Stimulated activated naive CD8-positive, alpha-beta T cell treated with anti-CD3 and anti-CD28 coated beads, Interleukin-15, Interleukin-2, amounts not matched to agents 100 ng/mL and 50 ng/mL, for 24 hours (primary cell): ENCODE measurements around the gene RND2.
"Not testable (repeated sequence)": the region's sequence is repeated elsewhere in the genome, so short reads cannot be mapped to it uniquely, and the experiment has no call there.

ENCODE experiments used
- H3K27ac Mint-ChIP-seq: one replicate; pipeline ENCODE4 v1.8.0; 2021; ENCODE audit warnings: mild to moderate bottlenecking, mixed read lengths
- H3K27me3 Mint-ChIP-seq: one replicate; pipeline ENCODE4 v1.8.0; 2021; ENCODE audit warnings: mixed read lengths
- H3K36me3 Mint-ChIP-seq: one replicate; pipeline ENCODE4 v1.8.0; 2021; ENCODE audit warnings: low read depth, mixed read lengths
- H3K4me1 Mint-ChIP-seq: one replicate; pipeline ENCODE4 v1.8.0; 2021; ENCODE audit warnings: low read depth, mixed read lengths
- H3K4me3 Mint-ChIP-seq: one replicate; pipeline ENCODE4 v1.8.0; 2021; ENCODE audit warnings: mild to moderate bottlenecking, mixed read lengths
- H3K9me3 Mint-ChIP-seq: one replicate; pipeline ENCODE4 v1.8.0; 2021; ENCODE audit warnings: mixed read lengths

Gene RND2

DNA sequence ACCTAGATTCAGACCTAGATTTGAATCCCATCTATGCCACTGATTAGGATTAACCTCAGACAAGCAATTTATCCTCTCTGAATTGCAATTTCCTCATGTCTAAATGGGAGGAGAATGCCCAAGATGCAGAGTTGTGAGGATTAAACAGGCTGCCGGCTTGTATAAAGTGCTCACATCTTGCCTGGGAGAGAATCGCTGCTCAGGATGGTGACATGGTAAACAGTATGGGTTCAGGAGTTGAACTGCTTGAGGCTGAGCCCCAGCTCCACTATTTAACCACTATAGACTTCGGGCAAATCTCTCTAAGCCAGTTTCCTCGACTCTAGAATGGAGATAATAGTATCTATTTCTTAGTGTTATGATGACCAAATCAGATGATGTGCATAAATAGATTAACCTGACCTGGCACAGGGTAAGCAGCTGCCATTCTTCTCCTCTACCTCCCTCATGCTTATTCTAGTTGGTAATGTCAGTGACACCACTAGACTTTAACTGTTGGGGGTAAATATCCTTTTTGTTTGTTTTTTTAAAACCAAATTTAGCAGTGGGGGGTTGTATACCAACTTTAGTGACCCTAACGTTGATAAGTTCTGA is 27.5 kb upstream of the RND2 start:
- Mint-ChIP-seq H3K4me3 (peak overlapping the region; percentile 98), H3K36me3 (peaks cover 60% of the 10 kb centered on the region), H3K27me3 (no peaks in the 10 kb centered on the region), H3K4me1 (peaks cover 41% of the 10 kb centered on the region), H3K9me3 (no peaks in the 10 kb centered on the region), H3K27ac (peak overlapping the region; percentile 99)

DNA sequence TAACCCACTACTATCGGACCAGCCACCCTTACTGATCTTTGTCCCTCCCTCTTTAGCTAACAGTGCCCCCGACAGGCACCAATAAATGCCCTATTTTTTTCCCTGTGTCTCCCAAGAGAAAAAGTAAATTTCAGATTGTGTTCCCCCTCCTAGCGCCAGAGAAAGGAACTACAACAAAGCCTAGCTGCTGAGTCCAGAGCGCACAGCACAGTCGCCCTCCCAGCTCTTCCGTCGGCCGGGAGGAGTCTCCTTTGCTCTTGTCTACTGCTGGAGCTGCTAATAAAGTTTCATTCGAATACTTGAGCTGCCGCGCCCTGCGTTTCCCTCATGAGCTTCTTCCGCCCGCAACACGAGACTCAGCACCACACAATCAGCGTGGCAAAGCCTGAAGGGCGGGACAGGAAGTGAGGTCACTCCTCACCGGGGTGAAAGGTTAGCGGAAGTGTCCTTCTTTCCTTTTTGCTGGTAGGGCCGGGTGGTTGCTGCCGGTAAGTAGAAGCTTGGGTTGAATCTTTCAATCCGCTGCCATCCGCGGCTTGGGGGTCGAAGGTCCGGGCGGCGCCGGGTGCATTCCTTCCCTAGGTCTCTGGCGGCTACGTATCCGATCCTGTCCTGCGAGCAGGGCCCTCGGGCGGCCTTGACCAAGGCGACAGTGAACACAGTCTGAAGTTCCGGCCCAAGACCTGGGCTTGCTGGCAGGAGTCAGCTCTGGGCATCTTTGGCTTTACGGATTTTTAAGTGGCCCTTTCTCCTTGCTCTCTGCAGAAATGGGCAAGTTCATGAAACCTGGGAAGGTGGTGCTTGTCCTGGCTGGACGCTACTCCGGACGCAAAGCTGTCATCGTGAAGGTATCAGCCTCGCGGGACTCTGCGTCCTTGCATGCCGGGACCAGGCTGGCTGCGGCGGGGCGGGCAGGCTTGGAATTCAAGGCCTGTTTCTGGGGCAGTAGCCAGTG is 26.8 kb upstream of the RND2 start, which contains the start of gene RPL27:
RPL27 (plus strand) TSS at position 436 of the 955 bp plus-strand sequence; CDS start at position 768, 332 bp downstream.
- Mint-ChIP-seq H3K27ac (peak within 1 kb of the TSS; percentile 99), H3K27me3 (no peaks in the 10 kb centered on the region), H3K4me3 (peak within 1 kb of the TSS; percentile 98), H3K9me3 (no peaks in the 10 kb centered on the region), H3K4me1 (peaks cover 46% of the 10 kb centered on the region), H3K36me3 (peaks cover 60% of the 10 kb centered on the region)

- H3K36me3 Mint-ChIP-seq, result peaks cover 62% of the 10 kb centered on the region
- H3K27me3 Mint-ChIP-seq, result no peaks in the 10 kb centered on the region
- H3K4me3 Mint-ChIP-seq, result peak overlapping the region; percentile 98
Observed at GRCh38 chr17:42999003-42999525, 26.0 kb upstream of the RND2 start.

DNA sequence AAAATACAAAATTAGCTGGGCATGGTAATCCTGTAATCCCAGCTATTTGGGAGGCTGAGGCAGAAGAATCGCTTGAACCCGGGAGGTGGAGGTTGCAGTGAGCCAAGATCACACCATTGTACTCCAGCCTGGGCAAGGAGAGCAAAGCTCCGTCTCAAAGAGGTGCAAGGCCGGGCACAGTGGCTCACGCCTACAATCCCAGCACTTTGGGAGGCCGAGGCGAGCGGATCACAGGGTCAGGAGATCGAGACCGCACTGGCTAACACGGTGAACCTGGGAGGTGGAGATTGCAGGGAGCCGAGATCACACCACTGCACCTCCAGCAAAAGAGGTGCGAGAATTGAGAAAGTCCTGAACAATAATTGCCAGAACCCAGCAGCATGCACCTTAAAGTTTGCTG is 24.1 kb upstream of the RND2 start:
- H3K27ac Mint-ChIP-seq, result peak overlapping the region; percentile 83
- not testable (repeated sequence) for H3K9me3 Mint-ChIP-seq, H3K27me3 Mint-ChIP-seq
- H3K4me1 Mint-ChIP-seq, result peaks cover 64% of the 10 kb centered on the region
- peaks cover 55% of the 10 kb centered on the region for H3K36me3 Mint-ChIP-seq
- peak overlapping the region; percentile 67 for H3K4me3 Mint-ChIP-seq

More at GRCh38 chr17:42999003-42999525, 26.0 kb upstream of the RND2 start:
- peak overlapping the region; percentile 99 for H3K27ac Mint-ChIP-seq
- H3K4me1 Mint-ChIP-seq, result peaks cover 53% of the 10 kb centered on the region
- H3K9me3 Mint-ChIP-seq, result no peaks in the 10 kb centered on the region

GRCh38 chr17:43003542-43004172 is 21.4 kb upstream of the RND2 start:
- Mint-ChIP-seq H3K9me3 (no peaks in the 10 kb centered on the region), H3K27me3 (no peaks in the 10 kb centered on the region), H3K4me1 (peaks cover 58% of the 10 kb centered on the region), H3K36me3 (peaks cover 51% of the 10 kb centered on the region), H3K4me3 (no peak overlapping the region), H3K27ac (peak overlapping the region; percentile 14)

DNA sequence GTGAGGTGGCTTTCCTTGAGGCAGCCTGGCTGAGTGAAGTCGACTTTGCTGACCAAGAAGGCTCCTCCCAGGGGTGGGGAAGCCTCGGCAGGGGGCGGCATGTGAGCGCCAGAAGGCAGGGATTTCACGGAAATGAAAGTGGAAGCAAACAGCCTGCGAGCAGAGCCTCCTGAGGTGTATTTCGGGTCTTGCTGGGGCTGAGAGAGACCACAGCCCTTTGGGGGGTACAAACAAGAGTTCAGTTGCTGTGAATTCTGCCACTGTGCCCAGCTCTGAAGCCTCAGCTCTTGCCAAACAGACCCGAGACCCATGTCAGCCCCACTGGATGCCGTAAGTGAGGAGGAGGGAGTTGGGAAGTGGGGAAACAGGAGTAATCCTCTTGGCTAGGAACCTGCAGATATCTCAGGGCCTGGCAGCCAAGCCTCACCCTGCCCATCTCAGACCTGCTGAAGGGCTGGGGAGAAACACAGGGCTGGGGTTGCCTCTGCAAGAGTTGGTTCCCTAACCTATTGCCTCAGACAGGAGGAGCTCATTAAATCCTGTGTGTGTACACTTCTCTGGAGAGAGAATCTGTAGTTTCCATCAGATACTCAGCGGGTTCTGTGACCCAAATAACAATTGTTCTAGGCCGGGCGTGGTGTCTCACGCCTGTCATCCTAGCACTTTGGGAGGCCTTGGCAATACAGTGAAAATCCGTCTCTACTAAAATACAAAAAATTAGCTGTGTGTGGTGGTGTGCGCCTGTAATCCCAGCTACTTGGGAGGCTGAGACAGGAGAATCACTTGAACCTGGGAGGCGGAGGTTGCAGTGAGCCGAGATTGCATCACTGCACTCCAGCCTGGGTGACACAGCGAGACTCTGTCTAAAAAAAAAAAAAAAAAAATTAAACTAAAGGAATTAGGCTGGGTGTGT is 18.1 kb upstream of the RND2 start, which contains the start of gene IFI35:
IFI35 (plus strand) TSS at position 146 of the 913 bp plus-strand sequence; CDS start at position 310, 164 bp downstream.
- Mint-ChIP-seq H3K4me1 (peaks cover 49% of the 10 kb centered on the region), H3K27ac (peak within 1 kb of the TSS; percentile 98), H3K9me3 (no peaks in the 10 kb centered on the region), H3K27me3 (no peaks in the 10 kb centered on the region), H3K4me3 (peak within 1 kb of the TSS; percentile 95), H3K36me3 (peaks cover 29% of the 10 kb centered on the region)

DNA sequence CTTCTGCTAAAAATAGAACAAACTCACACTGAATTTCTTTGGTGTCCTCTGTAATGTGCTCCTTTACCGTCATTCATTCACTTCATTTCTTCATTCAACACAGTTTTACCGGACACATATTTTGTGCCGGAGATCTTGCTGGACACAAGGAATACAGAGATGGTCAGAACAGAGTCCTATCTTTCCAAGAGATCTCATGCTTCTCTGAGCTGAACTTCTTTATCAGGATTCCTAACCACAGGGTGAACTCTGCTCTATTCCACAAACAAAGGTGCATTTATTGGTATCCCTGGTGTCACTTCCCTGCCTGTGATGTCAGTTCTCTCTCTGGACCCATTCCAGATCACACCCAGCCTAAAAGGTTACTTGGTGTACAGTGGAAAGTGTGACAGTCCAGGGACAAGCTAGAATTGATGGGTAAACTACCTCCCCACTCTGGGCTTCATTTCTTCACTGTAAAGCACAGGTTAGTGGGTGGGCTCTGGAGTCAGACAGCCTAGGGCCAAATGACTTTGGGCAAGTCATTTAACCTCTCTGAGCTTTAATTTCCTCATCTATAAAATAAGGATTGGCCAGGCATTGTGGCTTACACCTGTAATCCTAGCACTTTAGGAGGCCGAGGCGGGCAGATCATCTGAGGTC is 14.2 kb upstream of the RND2 start:
- H3K4me1 Mint-ChIP-seq, result peaks cover 24% of the 10 kb centered on the region
- H3K4me3 Mint-ChIP-seq, result no peak overlapping the region
- no peaks in the 10 kb centered on the region for H3K27me3 Mint-ChIP-seq
- H3K27ac Mint-ChIP-seq, result no peak overlapping the region
- peaks cover 16% of the 10 kb centered on the region for H3K36me3 Mint-ChIP-seq
- H3K9me3 Mint-ChIP-seq, result no peaks in the 10 kb centered on the region

DNA sequence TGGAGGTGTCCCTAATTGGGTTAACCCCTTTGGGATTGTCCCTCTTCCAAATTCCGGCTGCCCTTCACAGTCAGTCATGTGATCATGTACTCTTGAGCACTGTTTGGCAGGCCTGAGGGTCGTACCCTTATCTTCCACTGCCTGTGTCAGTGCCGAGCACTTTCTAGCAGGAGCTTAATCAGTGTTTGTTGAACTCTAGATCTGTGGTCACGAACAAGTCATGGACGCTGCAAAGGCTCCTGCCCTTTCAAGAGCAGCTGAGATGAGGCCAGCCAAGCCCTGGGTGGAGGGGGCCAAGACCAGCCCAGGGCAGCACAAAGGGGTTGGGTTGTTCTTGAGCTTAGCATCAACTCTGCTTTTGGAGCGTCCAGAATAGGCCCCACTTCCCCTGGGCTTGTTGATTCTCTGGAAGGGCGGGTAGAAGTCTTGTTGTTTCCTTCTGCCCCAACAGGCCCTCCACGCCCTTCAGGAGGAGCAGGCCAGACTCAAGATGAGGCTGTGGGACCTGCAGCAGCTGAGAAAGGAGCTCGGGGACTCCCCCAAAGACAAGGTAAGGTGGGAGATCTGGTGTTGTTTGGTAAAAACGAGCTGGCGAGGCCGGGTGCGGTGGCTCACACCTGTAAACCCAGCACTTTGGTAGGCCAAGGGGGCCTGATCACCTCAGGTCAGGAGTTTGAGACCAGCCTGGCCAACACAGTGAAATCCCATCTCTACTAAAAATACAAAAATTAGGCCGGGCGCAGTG is 13.1 kb upstream of the RND2 start:
- Mint-ChIP-seq H3K27ac (no peak overlapping the region), H3K36me3 (peaks cover 16% of the 10 kb centered on the region), H3K4me1 (peaks cover 15% of the 10 kb centered on the region)

GRCh38 chr17:43013296-43013695 is 11.7 kb upstream of the RND2 start:
- Mint-ChIP-seq H3K27me3 (no peaks in the 10 kb centered on the region), H3K9me3 (no peaks in the 10 kb centered on the region), H3K4me3 (no peak overlapping the region), H3K4me1 (peaks cover 15% of the 10 kb centered on the region), H3K36me3 (peaks cover 16% of the 10 kb centered on the region), H3K27ac (no peak overlapping the region)

More for the DNA sequence above, 13.1 kb upstream of the RND2 start:
- H3K9me3 Mint-ChIP-seq, result no peaks in the 10 kb centered on the region
- H3K4me3 Mint-ChIP-seq, result no peak overlapping the region
- no peaks in the 10 kb centered on the region for H3K27me3 Mint-ChIP-seq

GRCh38 chr17:43014020-43014648 is 10.9 kb upstream of the RND2 start:
- Mint-ChIP-seq H3K4me1 (peaks cover 17% of the 10 kb centered on the region), H3K9me3 (no peaks in the 10 kb centered on the region), H3K27ac (no peak overlapping the region), H3K27me3 (no peaks in the 10 kb centered on the region), H3K4me3 (no peak overlapping the region), H3K36me3 (peaks cover 16% of the 10 kb centered on the region)

DNA sequence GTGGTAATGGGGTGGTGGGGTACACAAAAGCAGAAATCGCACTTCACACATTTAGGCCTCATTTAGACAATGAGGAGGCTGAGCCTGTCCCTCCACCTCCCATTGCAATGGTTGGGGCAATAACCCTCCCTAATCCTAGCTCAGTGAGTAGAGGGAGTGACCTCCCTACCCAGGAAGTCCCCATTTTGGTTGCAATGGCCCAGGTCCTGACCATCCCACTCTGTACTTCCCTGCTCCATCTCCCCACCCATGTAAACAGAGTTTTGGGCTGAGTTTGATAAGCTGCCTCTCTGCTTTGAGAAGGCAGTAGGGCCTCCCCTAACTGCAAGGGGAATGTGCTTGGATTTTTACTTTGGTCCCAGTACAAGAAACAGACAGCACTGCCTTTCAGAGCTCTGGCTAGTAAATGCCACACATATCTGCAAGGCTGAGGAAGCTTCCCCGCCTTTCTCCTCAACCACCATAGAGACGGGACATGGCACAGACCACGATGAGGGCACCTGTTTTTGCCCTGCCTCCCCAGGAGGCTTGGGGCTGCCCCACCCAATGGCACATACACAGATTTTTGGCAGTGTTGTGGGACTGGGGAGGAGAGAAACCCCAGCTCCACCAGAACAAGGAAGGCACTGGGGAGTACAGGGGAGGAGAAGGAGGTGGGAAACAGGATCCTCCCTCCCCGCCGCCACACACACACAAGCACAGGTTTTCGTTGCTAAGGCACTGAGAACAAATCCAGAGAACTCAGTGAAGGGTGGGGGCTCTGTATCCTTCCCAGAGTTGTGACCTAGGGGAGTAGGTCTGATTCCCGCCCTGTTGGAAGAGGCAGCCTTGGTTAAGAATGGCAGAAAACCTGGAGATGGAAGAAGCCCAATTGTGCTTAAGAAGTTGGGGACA is 10.1 kb upstream of the RND2 start:
- H3K4me1 Mint-ChIP-seq, result peaks cover 24% of the 10 kb centered on the region
- no peak overlapping the region for H3K4me3 Mint-ChIP-seq
- H3K36me3 Mint-ChIP-seq, result peaks cover 16% of the 10 kb centered on the region
- peak overlapping the region; percentile 40 for H3K27ac Mint-ChIP-seq
- H3K9me3 Mint-ChIP-seq, result no peaks in the 10 kb centered on the region
- no peaks in the 10 kb centered on the region for H3K27me3 Mint-ChIP-seq

- no peaks in the 10 kb centered on the region for H3K27me3 Mint-ChIP-seq
- no peaks in the 10 kb centered on the region for H3K9me3 Mint-ChIP-seq
- H3K4me3 Mint-ChIP-seq, result no peak overlapping the region
- H3K27ac Mint-ChIP-seq, result no peak overlapping the region
- H3K4me1 Mint-ChIP-seq, result peaks cover 25% of the 10 kb centered on the region
- peaks cover 10% of the 10 kb centered on the region for H3K36me3 Mint-ChIP-seq
Observed at GRCh38 chr17:43015579-43015978, 9.5 kb upstream of the RND2 start.
